Activated CD4-positive, alpha-beta T cell treated with anti-CD3 and anti-CD28 coated beads, Interleukin-10, Interleukin-2, amounts not matched to agents 100 ng/mL and 50 ng/mL, durations not matched to agents 16 hours and 8 hours (primary cell): ENCODE measurements around the gene RRP36.

Source experiments
- DNase-seq: peaks from one replicate; pipeline ENCODE4 v3.0.0-alpha.2; 2020

Gene RRP36

GRCh38 chr6:43009124-43009523, 12.3 kb upstream of the RRP36 start:
- peak; percentile 42 for DNase-seq

GRCh38 chr6:43011207-43011606, 10.2 kb upstream of the RRP36 start:
- DNase-seq: no peak

DNA sequence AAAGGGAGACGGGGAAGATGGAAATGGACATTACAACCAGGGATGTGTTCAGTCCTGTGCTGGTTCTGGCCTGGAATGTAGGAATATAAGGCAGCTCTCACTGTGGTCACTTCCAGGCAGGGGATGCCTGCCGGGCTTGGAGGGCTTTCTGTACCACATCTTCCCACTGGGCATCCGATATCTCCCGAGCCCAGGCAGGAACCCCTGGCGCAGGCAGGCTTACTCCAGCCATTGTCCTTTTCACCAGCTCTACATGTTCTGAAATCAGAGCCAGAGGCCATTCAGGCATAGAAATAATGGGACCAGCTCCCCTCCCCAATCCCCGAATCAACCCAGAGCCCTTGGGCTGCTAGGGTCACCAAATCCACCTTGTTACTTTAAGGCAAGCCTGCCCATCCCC, 9.1 kb upstream of the RRP36 start:
- no peak for DNase-seq

- DNase-seq: no peak
Measured at GRCh38 chr6:43013097-43013842, 8.2 kb upstream of the RRP36 start.

- peak; percentile 100 for DNase-seq
Measured at GRCh38 chr6:43013843-43014433, 7.5 kb upstream of the RRP36 start, which contains the start of the genes KLHDC3 and MEA1. Gene KLHDC3, plus strand, starts transcription at chr6:43014249. Its CDS starts 2,944 bp downstream, at chr6:43017193. Gene MEA1, minus strand, starts transcription at chr6:43013946. Its CDS starts 133 bp downstream, at chr6:43013813.

- DNase-seq: no peak
Measured at GRCh38 chr6:43014434-43014909, 7.0 kb upstream of the RRP36 start.

DNA sequence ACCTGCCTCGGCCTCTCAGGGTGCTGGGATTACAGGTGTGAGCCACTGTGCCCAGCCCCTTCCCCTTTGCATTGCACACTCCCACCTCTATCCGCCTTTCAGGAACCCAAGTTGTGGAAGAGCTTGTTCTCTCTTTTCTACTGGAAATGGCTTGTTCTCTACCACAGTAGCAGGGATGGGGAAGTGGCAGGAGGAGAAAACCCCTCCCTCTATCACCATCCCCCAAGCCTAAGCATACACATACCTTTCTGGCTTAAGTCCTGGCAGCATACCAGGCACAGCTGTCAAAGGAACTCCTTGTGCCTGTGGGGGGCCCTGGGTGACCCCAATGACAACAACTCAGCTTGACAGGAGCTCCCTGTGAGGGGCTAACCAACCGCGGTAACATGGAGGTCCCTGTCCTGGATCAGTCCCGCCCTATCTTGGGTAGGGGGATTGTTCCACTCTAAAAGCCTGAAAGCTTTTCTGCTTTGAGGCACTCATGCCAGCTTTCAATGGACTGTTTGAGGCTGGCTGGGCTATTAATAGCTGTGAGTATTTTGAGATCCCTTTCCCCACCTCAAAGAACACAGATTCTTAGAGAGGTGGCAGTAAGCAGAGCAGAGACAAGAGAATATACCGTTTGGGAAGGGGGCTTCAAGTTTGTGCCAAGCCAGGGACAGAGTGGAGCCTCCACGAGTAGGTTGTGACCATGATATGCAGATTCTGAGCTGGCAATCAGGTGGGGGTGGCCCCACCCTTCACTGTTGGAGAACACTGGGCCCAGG, 5.1 kb upstream of the RRP36 start:
- no peak for DNase-seq

DNA sequence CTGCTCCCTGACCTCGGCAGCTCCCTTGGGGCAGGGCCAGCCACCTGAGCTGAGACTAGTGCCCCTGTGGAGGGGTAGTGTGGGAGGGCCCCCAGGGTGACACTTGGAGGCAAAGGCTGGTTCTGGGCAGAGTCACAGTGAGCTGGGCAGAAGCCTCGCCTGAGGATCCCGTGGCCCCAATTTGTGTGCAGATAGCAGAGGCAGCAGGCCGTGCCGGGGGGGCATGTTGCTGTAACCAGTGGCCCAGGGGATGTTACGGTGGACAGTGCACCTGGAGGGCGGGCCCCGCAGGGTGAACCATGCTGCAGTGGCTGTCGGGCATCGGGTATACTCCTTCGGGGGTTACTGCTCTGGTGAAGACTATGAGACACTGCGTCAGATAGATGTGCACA, 4.5 kb upstream of the RRP36 start:
- DNase-seq: no peak

- DNase-seq: no peak
Measured at GRCh38 chr6:43019152-43019551, 2.3 kb upstream of the RRP36 start.

GRCh38 chr6:43020052-43020705, 1.2 kb upstream of the RRP36 start:
- no peak for DNase-seq

- DNase-seq: no peak
Measured at GRCh38 chr6:43020847-43021246, 576 bp upstream of the RRP36 start.

DNA sequence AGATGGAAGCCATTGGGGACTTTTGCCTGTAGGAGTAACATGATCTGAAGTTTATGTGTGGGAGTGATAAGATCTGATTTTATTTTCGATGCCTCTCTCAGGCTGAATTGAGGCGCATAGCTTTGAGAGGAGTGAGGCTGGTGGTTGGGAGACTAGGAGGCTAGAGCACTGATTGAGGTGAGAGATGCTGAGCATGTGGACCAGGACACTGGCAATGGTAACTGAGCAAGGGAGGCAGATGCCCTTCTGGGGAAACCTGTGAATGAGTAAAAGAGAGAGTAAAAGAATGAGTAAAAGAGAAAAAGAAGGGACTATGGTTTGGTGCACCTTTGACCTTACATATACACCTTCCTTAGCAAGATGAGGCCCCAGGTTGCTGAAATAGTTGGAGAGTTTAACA, 3.0 kb downstream of the RRP36 start:
- DNase-seq: peak; percentile 55

DNA sequence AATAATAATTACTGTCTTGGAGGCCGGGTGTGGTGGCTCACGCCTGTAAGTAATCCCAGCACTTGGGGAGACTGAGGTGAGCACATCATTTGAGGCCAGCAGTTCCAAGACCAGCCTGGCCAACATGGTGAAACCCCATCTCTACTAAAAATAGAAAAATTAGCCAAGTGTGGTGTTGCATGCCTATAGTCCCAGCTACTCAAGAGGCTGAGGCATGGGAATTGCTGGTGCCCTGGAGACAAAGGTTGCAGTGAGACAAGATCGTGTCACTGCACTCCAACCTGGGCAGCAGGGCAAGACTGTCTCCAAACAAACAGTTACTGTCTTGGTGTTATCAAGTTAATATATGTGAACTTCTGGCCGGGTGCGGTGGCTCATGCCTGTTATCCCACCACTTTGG, 4.9 kb downstream of the RRP36 start:
- no peak for DNase-seq

- DNase-seq: no peak
Measured at GRCh38 chr6:43029120-43029519, 7.7 kb downstream of the RRP36 start.

- DNase-seq: no peak
Measured at GRCh38 chr6:43032326-43032725, 10.9 kb downstream of the RRP36 start.

DNA sequence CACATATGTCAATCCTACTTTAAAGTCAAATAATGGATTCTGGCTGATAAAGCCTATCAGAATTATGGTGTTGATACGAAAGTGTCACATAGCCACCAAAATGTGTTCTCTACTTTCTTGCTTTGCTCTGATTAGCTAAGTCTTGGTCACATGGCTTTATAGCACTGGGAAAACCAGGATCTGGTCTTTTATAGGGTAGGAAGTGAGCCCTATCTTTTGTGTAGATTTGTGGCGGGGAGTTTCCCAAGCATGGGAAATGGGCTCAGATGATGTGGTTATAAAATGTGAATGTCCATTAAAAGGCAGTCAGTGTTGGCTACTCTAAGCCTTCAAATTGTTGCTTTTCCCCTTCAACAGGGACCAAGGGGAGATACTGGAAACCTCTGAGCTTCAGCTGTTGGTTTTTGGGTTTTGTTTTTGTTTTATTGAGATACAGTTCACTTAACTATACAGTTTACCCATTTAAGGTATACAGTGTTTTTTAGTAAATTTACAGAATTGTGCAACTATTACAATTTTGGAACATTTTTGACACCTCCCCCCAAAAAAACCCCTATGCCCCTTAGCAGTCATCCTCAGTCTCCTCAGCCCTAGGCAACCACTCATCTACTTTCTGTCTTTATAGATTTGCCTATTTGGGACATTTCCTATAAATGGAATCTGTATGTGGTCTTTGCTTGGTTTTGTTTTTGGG, 12.2 kb downstream of the RRP36 start:
- no peak for DNase-seq

GRCh38 chr6:43034190-43034525, 12.7 kb downstream of the RRP36 start:
- DNase-seq: no peak

DNA sequence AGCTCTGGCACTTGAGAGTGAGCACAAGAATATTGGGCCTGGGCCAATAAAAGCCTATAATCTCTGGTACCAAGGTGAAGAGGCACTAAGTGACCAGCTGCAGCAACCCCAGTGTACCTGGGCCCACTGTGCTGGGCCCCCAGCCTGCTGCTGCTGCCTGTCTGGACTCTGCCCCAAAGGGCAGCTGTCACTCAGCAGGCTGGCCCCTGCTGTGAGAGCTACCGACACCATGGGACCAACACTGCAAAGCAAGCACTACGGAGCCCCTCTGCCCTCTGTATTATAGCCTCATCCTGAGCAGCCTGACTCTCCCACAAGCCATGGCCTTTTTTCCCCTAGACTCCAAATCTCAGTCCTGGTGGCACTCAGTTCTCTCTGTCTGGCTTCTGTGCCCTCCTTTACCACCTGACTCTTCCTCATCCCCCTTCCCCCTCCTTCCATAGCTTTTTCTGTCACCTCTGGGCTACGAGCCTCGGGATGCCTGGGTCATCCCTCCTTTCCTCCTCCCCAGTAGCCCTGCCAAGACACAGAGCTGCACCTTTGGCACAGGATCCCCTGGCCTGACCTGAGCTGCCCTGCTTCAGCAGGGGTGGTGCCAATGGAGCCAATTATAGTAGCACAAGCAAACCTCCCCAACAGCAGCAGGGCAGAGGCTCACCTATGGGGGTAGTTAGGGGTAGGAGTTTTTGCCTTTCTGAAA, 14.2 kb downstream of the RRP36 start:
- DNase-seq: no peak

- DNase-seq: no peak
Measured at GRCh38 chr6:43036712-43037111, 15.3 kb downstream of the RRP36 start.

GRCh38 chr6:43037197-43037596, 15.8 kb downstream of the RRP36 start:
- DNase-seq: no peak

GRCh38 chr6:43037706-43038105, 16.3 kb downstream of the RRP36 start:
- DNase-seq: no peak

- no peak for DNase-seq
Measured at GRCh38 chr6:43038727-43039126, 17.3 kb downstream of the RRP36 start.
